BLaER1 treated with 17β-estradiol and CSF1 and Interleukin-3, amounts not matched to agents 10 nM and 100 nM (cell line): Measurements from ENCODE around the gene TCP11L2.

Experiments used
- H3K27ac ChIP-seq, 11 experiments: shearing (Covaris generic); formaldehyde crosslinking; 2 replicates each; pipeline ENCODE4 v1.8.1; 2022
- H3K27me3 ChIP-seq, 11 experiments: shearing (Covaris generic); formaldehyde crosslinking; 2 replicates each; pipeline ENCODE4 v1.8.1; 2022
- H3K36me3 ChIP-seq, 11 experiments: shearing (Covaris generic); formaldehyde crosslinking; 2 replicates each; pipeline ENCODE4 v1.8.1; 2022
- H3K4me1 ChIP-seq, 10 experiments: shearing (Covaris generic); formaldehyde crosslinking; 2 replicates each; pipeline ENCODE4 v1.8.1; 2022
- H3K4me2 ChIP-seq, 11 experiments: shearing (Covaris generic); formaldehyde crosslinking; 2 replicates each; pipeline ENCODE4 v1.8.1; 2022
- H3K4me3 ChIP-seq, 10 experiments: shearing (Covaris generic); formaldehyde crosslinking; 2 replicates each; pipeline ENCODE4 v1.8.1; 2022
- H3K9ac ChIP-seq, 11 experiments: shearing (Covaris generic); formaldehyde crosslinking; 2 replicates each; pipeline ENCODE4 v1.8.1; 2022
- H3K9me3 ChIP-seq, 11 experiments: shearing (Covaris generic); formaldehyde crosslinking; replicated peaks in 1 of 11; 2 replicates each; pipeline ENCODE4 v1.8.1; 2022
- H4K20me1 ChIP-seq, 11 experiments: shearing (Covaris generic); formaldehyde crosslinking; 2 replicates each; pipeline ENCODE4 v1.8.1; 2022
- Cebpa-rat ChIP-seq, 11 experiments: shearing (Covaris generic); IDR thresholded peaks; 2 replicates each; pipeline ENCODE4 v1.8.1; 2022

The TCP11L2 gene

GRCh38 chr12:106300761-106301160, 1.8 kb upstream of the TCP11L2 start:
- Histone ChIP-seq H3K4me3 (no peak overlapping the region), H3K27me3 (no peaks in the 10 kb centered on the region), H3K4me2 (peak overlapping the region in 6 of 11 experiments; percentile 83 to 98 (median 94); a peak in 8 of 22 replicates), H3K4me1 (peaks cover 20 to 41% (median 29%) of the 10 kb centered on the region in 10 experiments), H3K9me3 (no peaks in the 10 kb centered on the region), H3K9ac (no peak overlapping the region), H3K36me3 (no peaks in the 10 kb centered on the region), H3K27ac (no peak overlapping the region), H4K20me1 (no peaks in the 10 kb centered on the region; a peak in 2 of 22 replicates)
- no peak for TF ChIP-seq Cebpa-rat (IDR thresholded peaks at IDR 0.05)

- peak overlapping the region in 2 of 11 experiments; percentile 94 to 100; a peak in 3 of 22 replicates for H3K27ac ChIP-seq
- H3K4me1 ChIP-seq = peaks cover 20 to 43% (median 32%) of the 10 kb centered on the region in 10 experiments
- H4K20me1 ChIP-seq = no peaks in the 10 kb centered on the region; a peak in 2 of 22 replicates
- H3K9ac ChIP-seq = peak overlapping the region in 1 of 11 experiments; percentile 79; a peak in 2 of 22 replicates
- H3K4me3 ChIP-seq = no peak overlapping the region; a peak in 1 of 20 replicates
- no peaks in the 10 kb centered on the region for H3K36me3 ChIP-seq
- TF ChIP-seq Cebpa-rat (IDR thresholded peaks at IDR 0.05) = no peak
- H3K4me2 ChIP-seq = peak overlapping the region; percentile 83 to 98 (median 94); a peak in 21 of 22 replicates
- no peaks in the 10 kb centered on the region for H3K9me3 ChIP-seq
- no peaks in the 10 kb centered on the region for H3K27me3 ChIP-seq
Measured at GRCh38 chr12:106301241-106301610, 1.3 kb upstream of the TCP11L2 start.

GRCh38 chr12:106301611-106302321, 767 bp upstream of the TCP11L2 start:
- Histone ChIP-seq H3K36me3 (no peaks in the 10 kb centered on the region), H3K27me3 (no peaks in the 10 kb centered on the region), H3K4me3 (peak overlapping the region; percentile 60 to 99 (median 78)), H4K20me1 (peaks cover 0 to 4% (median 0%) of the 10 kb centered on the region in 11 experiments; a peak in 2 of 22 replicates), H3K4me1 (peaks cover 21 to 48% (median 36%) of the 10 kb centered on the region in 10 experiments), H3K9ac (peak overlapping the region; percentile 55 to 99 (median 81); a peak in 21 of 22 replicates), H3K9me3 (no peaks in the 10 kb centered on the region), H3K4me2 (peak overlapping the region; percentile 83 to 98 (median 94)), H3K27ac (peak overlapping the region; percentile 21 to 100 (median 66); a peak in 17 of 22 replicates)
- no peak for TF ChIP-seq Cebpa-rat (IDR thresholded peaks at IDR 0.05)

- Histone ChIP-seq H3K4me1 (peaks cover 23 to 63% (median 42%) of the 10 kb centered on the region in 10 experiments), H3K9me3 (no peaks in the 10 kb centered on the region), H3K27me3 (no peaks in the 10 kb centered on the region), H3K9ac (peak overlapping the region; percentile 96 to 99 (median 98)), H3K4me3 (peak overlapping the region; percentile 80 to 99 (median 92)), H3K4me2 (peak overlapping the region; percentile 73 to 98 (median 93)), H4K20me1 (peaks cover 0 to 11% (median 0%) of the 10 kb centered on the region in 11 experiments; a peak in 3 of 22 replicates), H3K27ac (peak overlapping the region; percentile 94 to 100 (median 99)), H3K36me3 (no peaks in the 10 kb centered on the region)
- TF ChIP-seq Cebpa-rat (IDR thresholded peaks at IDR 0.05) = no peak
Measured at GRCh38 chr12:106303202-106303820, 778 bp downstream of the TCP11L2 start.

- peak overlapping the region in 9 of 10 experiments; percentile 80 to 99 (median 90); a peak in 11 of 20 replicates for H3K4me3 ChIP-seq
- no peak for TF ChIP-seq Cebpa-rat (IDR thresholded peaks at IDR 0.05)
- peaks cover 27 to 70% (median 49%) of the 10 kb centered on the region in 10 experiments for H3K4me1 ChIP-seq
- peaks cover 0 to 11% (median 0%) of the 10 kb centered on the region in 11 experiments; a peak in 3 of 22 replicates for H4K20me1 ChIP-seq
- H3K27ac ChIP-seq = peak overlapping the region in 7 of 11 experiments; percentile 94 to 100 (median 99); a peak in 14 of 22 replicates
- H3K9ac ChIP-seq = peak overlapping the region in 7 of 11 experiments; percentile 96 to 99 (median 98); a peak in 10 of 22 replicates
- no peaks in the 10 kb centered on the region for H3K27me3 ChIP-seq
- H3K4me2 ChIP-seq = peak overlapping the region; percentile 73 to 98 (median 93)
- no peaks in the 10 kb centered on the region for H3K9me3 ChIP-seq
- no peaks in the 10 kb centered on the region for H3K36me3 ChIP-seq
Measured at GRCh38 chr12:106304001-106304421, 1.5 kb downstream of the TCP11L2 start.

- H3K27ac ChIP-seq = no peak overlapping the region
- H3K9ac ChIP-seq = no peak overlapping the region
- no peak for TF ChIP-seq Cebpa-rat (IDR thresholded peaks at IDR 0.05)
- no peaks in the 10 kb centered on the region for H3K27me3 ChIP-seq
- H4K20me1 ChIP-seq = peaks cover 0 to 19% (median 0%) of the 10 kb centered on the region in 11 experiments; a peak in 3 of 22 replicates
- H3K4me1 ChIP-seq = peaks cover 35 to 78% (median 57%) of the 10 kb centered on the region in 10 experiments
- no peaks in the 10 kb centered on the region for H3K9me3 ChIP-seq
- no peak overlapping the region for H3K4me3 ChIP-seq
- no peaks in the 10 kb centered on the region for H3K36me3 ChIP-seq
- peak overlapping the region; percentile 8 to 98 (median 92); a peak in 12 of 22 replicates for H3K4me2 ChIP-seq
Measured at GRCh38 chr12:106304797-106305196, 2.3 kb downstream of the TCP11L2 start.

- H3K4me2 ChIP-seq = peak overlapping the region in 5 of 11 experiments; percentile 2 to 10 (median 6); a peak in 6 of 22 replicates
- no peak overlapping the region for H3K4me3 ChIP-seq
- no peaks in the 10 kb centered on the region for H3K9me3 ChIP-seq
- peaks cover 41 to 84% (median 62%) of the 10 kb centered on the region in 10 experiments for H3K4me1 ChIP-seq
- H4K20me1 ChIP-seq = peaks cover 0 to 22% (median 0%) of the 10 kb centered on the region in 11 experiments; a peak in 3 of 22 replicates
- H3K27ac ChIP-seq = no peak overlapping the region
- no peaks in the 10 kb centered on the region for H3K36me3 ChIP-seq
- no peaks in the 10 kb centered on the region for H3K27me3 ChIP-seq
- H3K9ac ChIP-seq = no peak overlapping the region
- no peak for TF ChIP-seq Cebpa-rat (IDR thresholded peaks at IDR 0.05)
Measured at GRCh38 chr12:106305376-106305775, 2.8 kb downstream of the TCP11L2 start.

- H4K20me1 ChIP-seq = peaks cover 0 to 26% (median 0%) of the 10 kb centered on the region in 11 experiments; a peak in 3 of 22 replicates
- H3K27ac ChIP-seq = no peak overlapping the region
- H3K9ac ChIP-seq = no peak overlapping the region
- TF ChIP-seq Cebpa-rat (IDR thresholded peaks at IDR 0.05) = no peak
- H3K4me1 ChIP-seq = peaks cover 52 to 86% (median 70%) of the 10 kb centered on the region in 10 experiments
- H3K27me3 ChIP-seq = no peaks in the 10 kb centered on the region
- peak overlapping the region in 3 of 11 experiments; percentile 15 to 95 (median 19); a peak in 2 of 22 replicates for H3K4me2 ChIP-seq
- no peak overlapping the region for H3K4me3 ChIP-seq
- H3K36me3 ChIP-seq = no peaks in the 10 kb centered on the region
- H3K9me3 ChIP-seq = no peaks in the 10 kb centered on the region
Measured at GRCh38 chr12:106307181-106307580, 4.6 kb downstream of the TCP11L2 start.
